ELF-1 (cell line): ENCODE data around the gene HSPG2.
"Not testable (repeated sequence)": the region's sequence is repeated elsewhere in the genome, so short reads cannot be mapped to it uniquely, and the experiment has no call there.

Experiments used
- DNase-seq: peaks from one replicate; pipeline ENCODE4 v3.0.0-alpha.2; 2016; ENCODE audit warnings: low read depth, low spot score

Gene HSPG2

DNA sequence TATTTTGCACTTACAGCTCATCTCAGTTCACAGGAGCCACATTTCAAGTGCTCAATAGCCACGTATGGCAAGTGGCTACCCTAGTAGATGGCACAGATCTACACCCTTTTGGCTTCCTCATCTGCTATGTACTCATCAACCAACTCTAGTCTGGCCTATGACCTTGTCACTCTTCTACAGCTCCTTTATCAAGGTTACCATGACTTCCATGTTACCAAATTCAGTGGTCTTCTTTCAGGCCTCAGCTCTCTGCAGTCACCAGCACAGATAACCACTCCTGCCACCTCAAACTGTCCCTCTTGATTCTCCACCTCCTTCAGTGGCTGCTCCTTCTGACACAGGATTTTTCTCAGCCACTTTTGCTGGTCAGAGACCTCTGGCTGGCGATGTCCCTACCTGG lies 142.5 kb downstream of the HSPG2 start:
- no peak for DNase-seq

GRCh38 chr1:21793104-21793503 lies 144.0 kb downstream of the HSPG2 start:
- DNase-seq: no peak

DNA sequence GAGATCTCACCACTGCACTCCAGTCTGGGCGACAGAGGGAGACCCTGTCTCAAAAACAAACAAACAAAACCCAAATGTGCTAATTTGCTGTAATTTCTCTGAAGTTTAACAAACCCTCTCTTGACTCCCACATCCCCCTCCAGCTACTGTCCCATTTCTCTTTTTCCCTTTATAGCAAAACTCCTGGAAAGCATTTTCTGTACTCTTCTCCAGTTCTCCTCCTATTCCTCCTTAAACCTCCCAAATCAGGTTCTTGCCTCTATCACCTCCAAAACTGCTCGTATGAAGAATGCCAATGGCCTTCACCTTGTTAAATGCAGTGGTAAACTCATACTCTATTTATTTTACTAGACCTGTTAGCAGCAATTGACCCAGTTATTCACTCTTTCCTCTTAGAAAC lies 150.5 kb downstream of the HSPG2 start:
- DNase-seq: no peak

DNA sequence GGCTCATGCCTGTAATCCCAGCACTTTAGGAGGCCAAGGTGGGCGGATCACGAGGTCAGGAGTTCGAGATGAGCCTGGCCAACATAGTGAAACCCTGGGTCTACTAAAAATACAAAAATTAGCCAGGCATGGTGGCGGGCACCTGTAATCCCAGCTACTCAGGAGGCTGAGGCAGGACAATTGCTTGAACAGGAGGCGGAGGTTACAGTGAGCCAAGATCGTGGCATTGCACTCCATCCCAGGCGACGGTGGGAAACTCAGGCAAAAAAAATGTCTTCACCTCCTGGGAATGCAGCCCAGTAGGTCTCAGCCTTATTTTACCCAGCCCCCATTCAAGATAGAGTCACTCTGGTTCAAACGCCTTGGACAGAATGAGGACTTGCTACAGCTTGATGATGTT lies 151.3 kb downstream of the HSPG2 start:
- peak; percentile 17 for DNase-seq

GRCh38 chr1:21783679-21784603 lies 153.2 kb downstream of the HSPG2 start:
- no peak for DNase-seq

GRCh38 chr1:21782868-21783678 lies 154.0 kb downstream of the HSPG2 start, which contains the start of gene USP48:
Gene USP48, minus strand, starts transcription at chr1:21783149. Its CDS starts 192 bp downstream, at chr1:21782957.
- DNase-seq: peak; percentile 99

GRCh38 chr1:21782349-21782867 lies 154.7 kb downstream of the HSPG2 start:
- DNase-seq: no peak

DNA sequence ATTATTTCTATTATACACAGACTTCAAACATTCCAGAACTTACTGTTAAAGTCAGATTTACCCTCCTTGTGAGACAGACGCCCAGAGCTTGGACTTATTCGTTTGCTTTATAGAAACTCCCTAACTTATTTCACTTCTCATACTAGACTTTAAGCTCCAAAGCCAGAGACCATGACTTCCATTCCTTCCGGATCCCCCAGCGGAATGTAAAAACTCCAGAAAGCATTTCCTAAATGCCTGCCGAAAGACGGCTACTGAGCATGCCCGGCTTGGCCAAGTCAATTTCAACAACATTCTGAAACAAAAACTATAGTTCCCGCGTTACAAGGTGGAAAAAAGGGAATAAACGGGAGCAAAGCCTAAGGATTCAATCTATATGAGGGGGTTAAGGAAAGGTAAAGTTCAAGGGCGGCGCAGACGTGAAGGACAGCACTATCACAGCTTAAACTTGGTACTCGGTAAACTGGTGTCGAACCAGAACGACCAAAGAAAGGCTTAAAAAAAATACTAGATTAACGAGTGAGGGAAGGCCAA lies 155.2 kb downstream of the HSPG2 start:
- no peak for DNase-seq

DNA sequence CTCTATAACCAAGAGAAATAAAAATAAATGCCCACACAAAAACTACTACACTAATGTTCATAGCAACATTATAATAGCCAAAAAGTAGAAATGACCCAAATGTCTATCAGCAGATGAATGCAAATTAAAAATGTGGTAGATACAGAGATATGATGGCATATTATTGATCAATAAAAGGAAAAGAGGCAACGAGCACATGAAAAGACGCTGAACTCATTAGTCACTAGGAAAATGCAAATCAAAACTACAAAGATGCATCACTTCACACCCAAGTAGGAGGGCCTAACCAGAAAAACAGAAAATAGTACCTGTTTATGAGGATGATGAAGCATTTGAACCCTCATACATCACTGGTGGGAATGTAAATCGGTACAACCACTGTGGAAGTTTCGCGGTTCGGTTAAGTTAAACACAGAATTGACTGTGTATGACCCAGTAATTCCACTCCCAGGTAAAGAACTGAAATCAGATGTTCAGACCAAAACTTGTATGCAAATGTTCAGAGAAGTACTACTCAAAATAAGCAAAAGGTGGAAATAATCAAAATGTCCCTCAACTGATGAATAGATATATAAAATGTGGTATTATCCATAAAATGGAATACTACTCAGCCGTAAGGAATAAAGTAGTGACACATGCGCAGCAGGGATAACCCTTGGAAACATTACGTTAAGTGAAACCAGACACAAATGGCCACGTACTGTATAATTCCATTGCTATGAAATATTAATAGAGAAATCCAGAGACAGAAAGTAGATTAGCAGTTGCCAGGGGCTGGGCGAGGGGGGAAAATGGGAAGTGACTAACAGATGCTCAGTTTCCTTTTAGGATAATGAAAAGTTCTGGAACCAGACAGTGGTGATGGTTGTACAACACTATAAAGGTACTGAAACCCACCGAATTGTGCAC lies 157.2 kb downstream of the HSPG2 start:
- DNase-seq: no peak

- no peak for DNase-seq
Observed at GRCh38 chr1:21778405-21778727, 158.7 kb downstream of the HSPG2 start.

- DNase-seq: not testable (repeated sequence)
Observed at GRCh38 chr1:21776925-21777324, 160.2 kb downstream of the HSPG2 start.

GRCh38 chr1:21775985-21776562 lies 161.0 kb downstream of the HSPG2 start:
- no peak for DNase-seq

DNA sequence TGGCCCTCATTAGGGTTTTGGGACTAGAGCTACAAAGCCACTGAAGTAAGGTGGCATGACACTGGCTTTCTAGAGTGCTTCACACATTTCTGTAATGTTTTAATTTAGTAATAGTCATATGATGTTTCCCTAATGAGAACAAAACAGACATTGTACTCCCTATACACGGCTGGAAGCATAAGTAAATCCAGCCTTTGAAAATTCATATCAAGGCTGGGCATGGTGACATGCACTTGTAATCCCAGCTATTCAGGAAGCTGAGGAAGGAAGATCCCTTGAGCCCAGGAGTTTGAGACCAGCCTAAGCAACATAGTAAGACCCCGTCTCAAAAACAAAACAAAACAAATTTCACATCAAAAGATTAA lies 161.6 kb downstream of the HSPG2 start:
- DNase-seq: no peak

GRCh38 chr1:21774835-21775549 lies 162.1 kb downstream of the HSPG2 start:
- no peak for DNase-seq

- DNase-seq: no peak
Observed at GRCh38 chr1:21773585-21773984, 163.5 kb downstream of the HSPG2 start.
